ENCODE results near the gene USP47. TPM values are rescaled to one million over a fixed set of nuclear protein-coding genes. Genes with fewer than 3 reads are reported as not detected.

USP47 gene
- total RNA-seq, 1 donor from 2014 or later = 45.1 TPM

- Mint-ChIP-seq H3K27me3 (ENCODE audit: unreplicated experiment) (peaks cover 12% of the 10 kb centered on the region), H3K4me1 (ENCODE audit: unreplicated experiment) (no peaks in the 10 kb centered on the region), H3K36me3 (ENCODE audit: low read depth, unreplicated experiment) (peaks cover 3% of the 10 kb centered on the region), H3K9me3 (ENCODE audit: unreplicated experiment) (no peaks in the 10 kb centered on the region), H3K27ac (ENCODE audit: unreplicated experiment) (no peak overlapping the region), H3K4me3 (ENCODE audit: unreplicated experiment) (no peak overlapping the region)
- no peak for DNase-seq (ENCODE audit: low spot score)
- no peak for TF ChIP-seq CTCF (IDR thresholded peaks at IDR 0.05; ENCODE audit: unreplicated experiment)
Measured at GRCh38 chr11:11968511-11969280, 126.9 kb downstream of the USP47 start.

DNA sequence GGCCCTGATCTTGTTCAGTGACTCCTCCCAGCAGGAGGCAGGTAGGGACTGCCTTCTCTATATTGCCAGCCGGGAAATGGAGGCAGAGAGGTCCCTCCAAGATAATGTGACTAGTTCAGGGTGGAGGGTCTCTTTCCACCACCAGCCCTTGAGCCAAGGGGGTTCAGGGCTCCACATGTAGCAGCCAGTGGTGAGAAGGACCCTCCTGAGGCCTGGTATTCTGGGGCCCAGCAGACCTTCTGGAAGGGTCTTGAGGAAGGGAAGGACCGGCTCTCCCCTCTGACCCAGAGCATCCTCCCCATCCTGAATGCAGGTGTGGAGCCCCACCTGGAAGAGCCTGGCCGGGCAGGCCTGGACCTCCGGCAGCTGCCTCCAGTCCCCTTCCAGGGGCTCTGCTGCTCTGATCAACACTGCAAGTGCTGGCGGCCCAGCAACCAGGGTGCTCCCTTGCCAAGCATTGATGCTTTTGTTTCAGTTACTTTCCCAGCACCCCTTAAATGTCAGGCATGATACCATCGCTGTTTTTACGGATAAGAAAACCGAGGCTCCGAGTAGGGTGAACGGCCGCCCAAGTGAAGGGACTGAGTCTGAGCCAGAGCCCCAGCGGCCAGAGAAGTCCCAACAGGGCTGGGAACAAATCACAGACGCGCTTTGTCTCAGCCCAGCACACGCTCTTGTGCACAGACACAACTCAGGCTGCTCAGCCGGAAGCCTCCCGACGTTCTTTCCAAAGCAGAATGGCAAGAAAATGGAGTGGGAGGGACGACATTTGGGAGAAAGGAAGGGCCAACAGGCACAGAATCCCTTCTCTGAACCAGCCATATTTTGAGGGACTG, 127.8 kb downstream of the USP47 start:
- peaks cover 3% of the 10 kb centered on the region for H3K36me3 Mint-ChIP-seq (ENCODE audit: low read depth, unreplicated experiment)
- H3K27ac Mint-ChIP-seq (ENCODE audit: unreplicated experiment) = no peak overlapping the region
- H3K9me3 Mint-ChIP-seq (ENCODE audit: unreplicated experiment) = no peaks in the 10 kb centered on the region
- no peaks in the 10 kb centered on the region for H3K4me1 Mint-ChIP-seq (ENCODE audit: unreplicated experiment)
- DNase-seq (ENCODE audit: low spot score) = no peak
- TF ChIP-seq CTCF (IDR thresholded peaks at IDR 0.05; ENCODE audit: unreplicated experiment) = no peak
- peaks cover 8% of the 10 kb centered on the region for H3K27me3 Mint-ChIP-seq (ENCODE audit: unreplicated experiment)
- H3K4me3 Mint-ChIP-seq (ENCODE audit: unreplicated experiment) = no peak overlapping the region

DNA sequence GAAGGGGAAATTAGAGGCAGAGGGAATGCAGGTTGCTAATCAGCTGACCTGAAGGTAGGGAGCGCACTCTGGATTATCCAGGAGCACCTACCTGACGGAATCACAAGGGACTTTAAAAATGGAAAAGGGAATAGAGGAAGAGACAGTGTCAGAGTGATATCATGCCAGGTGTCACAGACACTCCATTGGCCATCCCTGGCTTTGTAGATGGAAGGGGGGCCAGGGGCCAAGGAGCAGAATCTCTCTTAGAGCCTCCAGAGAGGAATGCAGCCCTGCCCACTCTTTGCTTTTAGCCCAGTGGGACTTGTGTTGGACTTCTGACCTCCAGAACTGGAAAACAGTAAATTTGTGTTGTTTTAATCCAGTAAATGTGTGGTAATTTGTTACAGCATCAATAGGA, 128.8 kb downstream of the USP47 start:
- Mint-ChIP-seq H3K9me3 (ENCODE audit: unreplicated experiment) (no peaks in the 10 kb centered on the region), H3K36me3 (ENCODE audit: low read depth, unreplicated experiment) (peaks cover 3% of the 10 kb centered on the region), H3K4me3 (ENCODE audit: unreplicated experiment) (no peak overlapping the region), H3K27ac (ENCODE audit: unreplicated experiment) (no peak overlapping the region), H3K4me1 (ENCODE audit: unreplicated experiment) (no peaks in the 10 kb centered on the region), H3K27me3 (ENCODE audit: unreplicated experiment) (peaks cover 8% of the 10 kb centered on the region)
- no peak for TF ChIP-seq CTCF (IDR thresholded peaks at IDR 0.05; ENCODE audit: unreplicated experiment)
- no peak for DNase-seq (ENCODE audit: low spot score)

- peaks cover 4% of the 10 kb centered on the region for H3K36me3 Mint-ChIP-seq (ENCODE audit: low read depth, unreplicated experiment)
- no peak for DNase-seq (ENCODE audit: low spot score)
- H3K9me3 Mint-ChIP-seq (ENCODE audit: unreplicated experiment) = no peaks in the 10 kb centered on the region
- TF ChIP-seq CTCF (IDR thresholded peaks at IDR 0.05; ENCODE audit: unreplicated experiment) = no peak
- H3K27ac Mint-ChIP-seq (ENCODE audit: unreplicated experiment) = no peak overlapping the region
- no peak overlapping the region for H3K4me3 Mint-ChIP-seq (ENCODE audit: unreplicated experiment)
- H3K4me1 Mint-ChIP-seq (ENCODE audit: unreplicated experiment) = peaks cover 13% of the 10 kb centered on the region
- peaks cover 3% of the 10 kb centered on the region for H3K27me3 Mint-ChIP-seq (ENCODE audit: unreplicated experiment)
Measured at GRCh38 chr11:11971906-11972547, 130.3 kb downstream of the USP47 start.
